ENCODE measurements around the gene TMEM150B. TPM values are rescaled to one million over a fixed set of nuclear protein-coding genes. Genes with fewer than 3 reads are reported as not detected.

The TMEM150B gene
- total and polyA plus RNA-seq, 2 of the 13 experiments (the other 11 are each of a cell fraction or from before 2014, with no cell fraction given): 1.3 to 1.8 TPM

GRCh38 chr19:55279770-55280643 lies 45.1 kb downstream of the TMEM150B start, which contains the start of gene HSPBP1 (continued):
- peak; percentile 93 for TF ChIP-seq THAP9 (CRISPR knock-in tag; IDR thresholded peaks at IDR 0.05; ENCODE audit: borderline replicate concordance)
- TF ChIP-seq CHD2 (IDR thresholded peaks at IDR 0.05; ENCODE audit: low read depth, low read length): no peak
- TF ChIP-seq ZMYM3 (CRISPR knock-in tag; IDR thresholded peaks at IDR 0.05): no peak
- no peak for TF ChIP-seq SUZ12 (IDR thresholded peaks at IDR 0.05; ENCODE audit: low read depth, low read length)
- TF ChIP-seq YY1 (IDR thresholded peaks at IDR 0.05; ENCODE audit: insufficient read depth, insufficient replicate concordance, low read depth, low read length): peak; percentile 99
- 0 out of 2 replicates have a peak, but pooled peaks have one; percentile 51 for TF ChIP-seq RFX5 (IDR thresholded peaks at IDR 0.05; ENCODE audit: low read depth, low read length)
- no peak for TF ChIP-seq MATR3 (CRISPR knock-in tag; IDR thresholded peaks at IDR 0.05)
- no peak for TF ChIP-seq ZNF724P (CRISPR knock-in tag; IDR thresholded peaks at IDR 0.05; ENCODE audit: borderline replicate concordance)
- TF ChIP-seq ZMAT5 (CRISPR knock-in tag; IDR thresholded peaks at IDR 0.05; ENCODE audit: borderline replicate concordance, low read depth): no peak
- no peak for TF ChIP-seq SMARCE1 (IDR thresholded peaks at IDR 0.05; ENCODE audit: borderline replicate concordance)
- no peak for TF ChIP-seq SOX6 (IDR thresholded peaks at IDR 0.05)
- peak; percentile 52; the same call in 1 of the 2 replicates for TF ChIP-seq SOX6 (CRISPR knock-in tag; IDR thresholded peaks at IDR 0.05)
- no peak for TF ChIP-seq NCOA2 (CRISPR knock-in tag; IDR thresholded peaks at IDR 0.05)
- no peak for TF ChIP-seq ZNF800 (CRISPR knock-in tag; IDR thresholded peaks at IDR 0.05)
- TF ChIP-seq GRHL1 (CRISPR knock-in tag; conservative IDR thresholded peaks at IDR 0.05): no peak
- no peak for TF ChIP-seq KLF15 (CRISPR knock-in tag; IDR thresholded peaks at IDR 0.05; ENCODE audit: borderline replicate concordance)
- TF ChIP-seq GLI4 (CRISPR knock-in tag; IDR thresholded peaks at IDR 0.05; ENCODE audit: borderline replicate concordance): no peak
- TF ChIP-seq HNF1B (CRISPR knock-in tag; IDR thresholded peaks at IDR 0.05): no peak
- no peak for TF ChIP-seq SCMH1 (CRISPR knock-in tag; IDR thresholded peaks at IDR 0.05; ENCODE audit: borderline replicate concordance)
- no peak for TF ChIP-seq SATB2 (CRISPR knock-in tag; IDR thresholded peaks at IDR 0.05)
- no peak; the same call in 1 of the 2 replicates for TF ChIP-seq FOXO1 (CRISPR knock-in tag; IDR thresholded peaks at IDR 0.05)

All from HepG2 (cell line).